ENCODE results near the gene METTL25B.

The METTL25B gene

DNA sequence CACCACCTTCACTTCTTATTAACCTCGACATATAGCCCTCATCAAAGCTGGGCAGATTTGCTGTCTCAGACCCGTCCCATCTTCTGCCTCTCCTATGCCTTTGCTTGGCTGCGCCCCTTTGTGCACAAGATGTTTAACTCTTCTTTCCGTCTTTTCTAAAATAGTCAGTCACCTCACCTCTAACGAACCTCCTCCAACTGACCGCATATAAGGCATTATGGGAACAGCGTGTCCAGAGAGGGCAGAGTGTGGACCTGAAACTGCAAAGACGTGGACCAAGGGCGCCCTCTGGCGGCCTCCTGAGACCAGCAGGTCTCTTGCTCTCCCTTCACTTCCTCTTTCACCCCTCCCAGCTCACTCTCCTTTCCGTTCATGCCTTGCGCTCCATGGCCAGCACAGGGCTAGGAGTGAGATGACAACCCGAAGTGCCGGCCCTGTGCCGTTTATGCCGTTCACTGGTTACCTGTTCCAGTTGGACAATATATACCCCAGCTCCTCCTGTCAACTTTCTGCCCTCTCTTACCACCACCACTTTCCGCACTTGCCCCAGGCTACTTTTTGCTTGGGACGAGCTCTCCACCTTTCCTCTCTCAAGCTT lies 2.5 kb upstream of the METTL25B start:
- DNase-seq (ENCODE audit: low spot score): peak; percentile 84
- FAIRE-seq: no peak

DNA sequence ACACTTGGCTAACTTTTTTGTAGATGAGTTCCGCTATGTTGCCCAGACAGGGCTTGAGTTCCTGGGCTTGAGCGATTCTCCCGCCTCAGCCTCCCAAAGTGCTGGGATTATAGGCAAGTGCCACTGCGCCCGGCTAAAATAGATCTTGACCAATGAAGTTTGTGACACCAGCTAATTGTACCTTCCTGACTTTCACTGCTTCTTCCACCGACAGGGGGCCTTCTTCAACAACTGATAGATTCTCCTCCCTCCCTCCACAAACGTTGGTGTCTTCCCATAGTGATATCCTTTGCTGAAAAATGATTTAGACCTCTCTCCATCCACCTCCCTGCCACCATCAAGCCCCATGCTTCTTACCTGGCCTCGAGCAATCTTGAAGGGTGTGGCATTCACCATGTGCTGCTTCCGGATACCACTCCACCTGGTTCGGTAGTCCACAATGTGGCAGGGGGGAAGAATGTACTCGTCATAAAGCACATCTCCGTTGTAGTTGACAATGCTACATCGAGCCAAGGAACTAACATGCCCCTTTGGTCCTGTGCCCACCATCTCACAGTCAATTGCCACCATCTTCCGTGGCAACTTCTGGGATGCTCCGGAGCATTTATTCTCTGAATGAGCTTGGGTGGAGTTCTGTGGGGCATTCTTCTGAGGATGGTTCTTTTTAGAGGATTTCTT lies 1.6 kb upstream of the METTL25B start:
- no peak for DNase-seq (ENCODE audit: low spot score)
- FAIRE-seq: no peak

DNA sequence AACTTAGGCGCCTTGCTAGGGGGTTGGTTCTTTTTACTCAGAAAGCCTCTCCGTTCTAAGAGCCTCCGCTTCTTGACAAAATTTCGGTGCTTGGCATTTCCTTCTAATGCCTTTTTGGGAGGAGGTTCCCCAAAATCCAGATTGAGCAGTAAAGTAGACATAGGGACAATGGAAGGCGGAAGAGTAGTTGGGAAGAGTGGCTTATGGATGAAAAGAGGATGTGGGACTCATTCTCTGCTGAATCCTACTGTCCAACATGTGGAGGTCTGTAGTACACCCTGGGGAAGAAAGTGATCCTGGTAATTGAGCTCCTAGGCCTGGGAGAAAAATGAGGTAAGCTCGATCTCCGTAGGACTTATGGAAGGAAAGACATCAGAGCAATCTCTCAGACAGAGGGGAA lies 777 bp upstream of the METTL25B start:
- FAIRE-seq: no peak
- no peak for DNase-seq (ENCODE audit: low spot score)

DNA sequence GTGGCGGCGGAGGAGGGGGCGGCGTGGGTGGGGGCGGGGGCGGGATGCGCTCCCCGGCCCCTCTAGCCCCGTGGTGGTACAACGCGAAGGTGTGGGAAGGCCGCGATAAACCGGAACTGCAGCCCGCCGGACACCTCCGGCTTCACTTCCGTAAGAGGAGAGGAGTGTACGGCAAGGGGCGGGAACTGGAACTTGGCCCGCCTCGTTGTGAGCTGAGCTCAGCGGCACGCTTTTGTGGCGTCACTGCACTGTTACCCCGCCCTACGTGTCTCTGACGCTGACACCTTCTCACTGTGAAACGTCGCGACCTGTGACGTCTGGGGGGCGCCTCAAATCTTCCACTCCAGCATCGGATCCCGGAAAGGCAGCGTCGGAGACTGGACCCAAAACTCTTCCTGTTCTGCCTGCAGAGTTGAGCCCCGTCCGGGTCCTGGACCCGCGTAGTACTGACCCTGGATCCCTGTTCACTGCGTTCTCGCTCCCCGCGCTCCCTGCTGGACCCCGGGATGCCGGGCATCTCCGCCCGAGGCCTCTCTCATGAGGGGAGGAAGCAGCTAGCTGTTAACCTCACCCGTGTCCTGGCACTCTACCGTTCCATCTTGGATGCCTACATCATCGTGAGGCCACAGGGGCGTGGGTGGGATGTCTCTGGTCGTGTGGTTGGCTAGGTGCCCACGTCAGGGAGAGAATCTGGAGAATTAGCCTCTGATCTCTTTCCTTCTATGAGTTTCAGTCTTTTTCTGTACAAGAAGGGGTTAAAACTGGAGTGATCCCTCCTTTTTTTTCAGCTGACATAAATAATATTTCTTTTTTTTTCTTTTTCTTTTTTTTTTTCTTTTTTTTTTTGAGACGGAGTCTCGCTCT lies 562 bp downstream of the METTL25B start, which contains the start of gene ISG20L2:
ISG20L2 (minus strand) TSS at position 168 of the 864 bp plus-strand sequence. CDS start 1,114 bp downstream, outside the sequence.
- peak; percentile 13 for FAIRE-seq

DNA sequence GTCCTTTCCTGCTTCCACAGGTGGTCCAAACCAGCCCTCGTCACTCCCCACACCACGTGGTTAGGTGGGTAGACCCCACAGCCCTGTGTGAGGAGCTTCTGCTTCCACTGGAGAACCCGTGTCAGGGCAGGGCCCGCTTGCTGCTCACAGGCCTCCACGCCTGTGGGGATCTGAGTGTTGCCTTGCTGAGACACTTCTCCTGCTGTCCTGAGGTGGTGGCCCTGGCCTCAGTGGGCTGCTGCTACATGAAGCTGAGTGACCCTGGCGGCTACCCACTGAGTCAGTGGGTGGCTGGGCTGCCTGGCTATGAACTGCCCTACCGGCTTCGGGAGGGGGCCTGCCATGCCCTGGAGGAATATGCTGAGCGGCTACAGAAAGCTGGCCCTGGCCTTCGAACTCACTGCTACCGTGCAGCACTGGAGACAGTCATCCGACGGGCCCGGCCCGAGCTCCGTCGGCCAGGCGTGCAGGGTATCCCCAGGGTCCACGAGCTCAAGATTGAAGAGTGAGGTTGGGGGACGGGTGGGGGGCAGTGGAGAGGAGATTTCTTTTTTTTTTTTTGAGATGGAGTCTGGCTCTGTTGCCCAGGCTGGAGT lies 5.8 kb downstream of the METTL25B start:
- DNase-seq (ENCODE audit: low spot score) (no peak), FAIRE-seq (no peak)

More for the DNA sequence above, 562 bp downstream of the METTL25B start, which contains the start of gene ISG20L2:
- peak; percentile 94 for DNase-seq (ENCODE audit: low spot score)

DNA sequence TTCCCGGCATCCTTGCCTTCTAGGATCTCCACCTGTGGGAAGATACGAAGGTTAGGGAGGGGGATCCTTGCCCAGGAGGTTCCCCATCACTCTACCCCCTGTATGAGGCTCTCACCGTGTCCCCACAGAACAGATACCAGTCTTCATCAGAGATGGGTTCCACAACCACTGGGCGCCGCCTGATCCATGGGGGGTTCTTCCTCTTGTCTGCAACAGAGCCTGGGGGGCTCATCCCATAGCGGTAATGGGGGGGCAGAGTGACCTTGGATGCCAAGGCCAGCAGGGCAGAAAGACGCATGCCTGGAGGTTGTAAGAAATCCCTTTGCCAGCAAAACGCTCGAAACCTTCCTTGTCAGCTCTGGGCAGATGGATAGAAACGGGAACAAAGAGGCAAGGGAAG lies 10.1 kb downstream of the METTL25B start:
- DNase-seq (ENCODE audit: low spot score) (no peak), FAIRE-seq (no peak)

DNA sequence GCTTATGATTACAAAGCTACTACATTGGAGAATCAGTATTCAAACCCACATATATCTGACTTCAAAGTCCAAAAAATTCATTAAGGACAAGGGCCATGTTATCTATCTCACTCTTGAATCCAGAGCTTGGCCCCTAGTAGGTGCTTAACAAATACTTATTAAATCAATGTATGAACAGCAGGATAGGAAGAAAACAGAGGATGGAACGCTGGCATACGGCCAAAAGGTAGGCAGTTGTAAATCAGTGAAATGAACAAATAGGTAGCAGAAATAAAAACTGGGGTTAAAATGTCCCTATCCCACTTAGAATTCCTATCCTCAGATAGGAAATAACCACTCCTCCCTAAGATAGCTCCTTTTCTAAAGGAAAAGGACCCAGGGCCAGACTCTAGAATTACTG lies 10.6 kb downstream of the METTL25B start:
- DNase-seq (ENCODE audit: low spot score) (no peak), FAIRE-seq (no peak)

DNA sequence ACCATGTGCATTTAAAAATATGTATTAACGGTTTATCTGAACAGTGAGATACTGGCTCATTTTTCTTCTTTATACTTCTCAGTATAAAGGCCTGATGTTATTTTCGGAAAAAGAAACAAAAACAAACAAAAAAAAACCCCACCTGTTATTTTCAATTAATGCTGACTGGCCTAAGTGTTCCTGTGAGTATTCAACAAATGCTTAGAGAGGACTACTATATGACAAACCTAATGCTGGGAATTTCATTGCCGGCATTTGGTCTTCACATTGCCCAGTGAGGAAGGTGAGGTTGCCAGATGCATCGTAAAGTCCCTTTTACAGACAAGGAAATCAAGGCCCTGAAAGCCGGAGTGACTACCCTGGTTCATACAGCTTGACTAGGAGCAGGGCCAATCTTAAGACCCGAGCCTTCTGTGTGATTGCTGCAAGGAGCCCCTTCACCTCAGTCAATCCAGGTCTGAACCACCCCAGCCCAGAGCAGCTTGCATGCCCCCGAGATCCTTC lies 12.0 kb downstream of the METTL25B start:
- no peak for FAIRE-seq
- DNase-seq (ENCODE audit: low spot score): no peak

DNA sequence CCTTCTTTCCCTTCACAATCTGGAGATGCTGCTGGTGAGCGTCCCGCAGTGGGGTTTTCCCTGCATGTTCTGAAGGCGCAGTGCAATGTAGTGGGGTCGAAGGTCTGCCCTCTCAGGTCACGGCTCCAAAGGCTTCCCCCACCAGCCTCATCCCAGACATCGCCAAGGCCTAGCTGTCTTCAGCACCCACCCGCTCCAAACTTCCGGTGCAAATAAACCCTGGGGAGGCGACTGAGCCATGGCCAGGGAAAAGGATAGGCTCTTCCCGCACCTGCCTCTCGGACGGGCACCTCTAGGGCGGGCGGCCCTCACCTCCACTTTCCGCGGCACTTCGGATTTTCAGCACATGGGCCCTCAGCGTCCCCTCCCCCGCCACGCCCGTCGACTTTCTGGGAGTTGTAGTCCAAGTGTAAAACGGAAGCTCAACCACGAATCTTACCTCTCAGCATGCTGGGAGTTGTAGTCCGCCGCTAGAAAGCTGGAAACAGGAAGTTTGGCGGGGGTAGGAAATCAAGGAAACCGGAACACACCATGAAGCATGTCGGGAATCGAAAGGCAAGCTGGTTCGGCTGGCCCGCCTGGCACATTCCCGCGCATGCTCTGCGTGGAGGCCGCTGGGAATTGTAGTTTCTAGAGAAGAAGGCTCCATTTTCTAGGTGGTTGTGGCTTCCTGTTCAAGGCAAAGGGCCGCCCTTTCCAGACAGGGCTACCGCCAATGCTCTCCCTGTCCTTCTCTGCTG lies 12.6 kb downstream of the METTL25B start, which contains the start of gene MRPL24:
MRPL24 (minus strand) TSS at position 348 of the 740 bp plus-strand sequence. CDS start 2,384 bp downstream, outside the sequence.
- DNase-seq (ENCODE audit: low spot score): peak; percentile 95
- FAIRE-seq: no peak

DNA sequence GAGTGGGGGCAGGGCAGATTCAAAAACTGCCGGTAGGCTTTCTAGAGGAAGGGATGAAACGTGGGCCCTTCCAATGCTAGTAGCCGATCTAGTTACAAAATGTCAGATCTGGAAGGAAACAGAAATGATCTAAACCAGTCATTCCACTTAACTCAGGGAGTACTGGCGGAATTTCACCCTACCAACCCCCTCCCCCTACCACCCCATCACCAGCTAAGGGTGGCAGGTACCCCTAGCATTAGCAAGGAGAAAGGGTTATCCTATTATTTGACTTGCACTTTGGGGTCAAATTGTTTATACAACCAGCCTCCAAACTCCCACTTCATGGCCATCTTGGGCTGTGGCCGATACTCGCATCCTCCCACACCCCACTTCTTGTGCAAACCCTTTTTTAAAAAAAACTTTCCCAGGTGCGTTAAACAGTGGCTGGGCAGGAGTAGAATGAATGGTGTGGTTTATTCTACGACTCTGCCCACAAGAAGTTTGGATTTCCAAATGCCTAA lies 13.3 kb downstream of the METTL25B start:
- FAIRE-seq (no peak), DNase-seq (ENCODE audit: low spot score) (no peak)

DNA sequence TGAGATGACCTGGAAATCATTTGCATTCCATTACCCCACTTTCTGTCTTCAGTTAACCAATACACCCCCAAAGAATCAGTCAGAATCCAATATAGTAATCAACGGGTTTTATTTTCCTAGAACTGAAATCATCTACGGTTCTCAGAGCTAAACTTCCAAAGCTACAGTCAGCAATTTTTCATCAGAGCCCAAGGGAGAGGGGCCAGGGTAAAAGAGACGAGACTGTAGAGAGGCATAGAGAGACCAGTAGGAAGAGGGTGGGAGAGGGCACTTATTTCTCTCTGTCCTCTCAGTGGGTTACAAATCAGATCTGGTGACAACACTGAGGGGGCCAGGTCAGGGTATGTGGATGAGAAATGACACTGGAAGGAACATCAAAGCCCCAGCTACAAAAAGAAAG lies 13.7 kb downstream of the METTL25B start:
- FAIRE-seq (no peak), DNase-seq (ENCODE audit: low spot score) (no peak)

DNA sequence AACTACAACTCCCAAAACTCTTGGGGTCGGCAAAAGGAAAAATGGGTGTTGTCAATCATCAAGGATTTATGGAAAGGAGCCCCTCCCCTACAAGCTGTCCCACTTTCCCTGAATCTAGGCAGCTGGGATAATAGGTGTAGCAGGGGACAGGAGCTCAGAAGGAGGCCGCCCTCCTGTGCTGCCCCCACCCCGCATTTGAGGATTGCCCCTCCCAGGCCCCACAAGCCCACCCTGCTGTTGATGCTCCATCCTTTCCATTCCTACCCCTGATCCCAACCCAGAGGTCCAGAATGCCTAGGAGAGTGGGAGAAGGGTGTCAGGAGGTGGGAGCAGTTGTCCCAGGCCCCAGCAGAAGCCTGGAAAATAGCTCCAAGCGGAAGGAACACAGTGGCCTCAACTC lies 14.5 kb downstream of the METTL25B start:
- no peak for DNase-seq (ENCODE audit: low spot score)
- no peak for FAIRE-seq

DNA sequence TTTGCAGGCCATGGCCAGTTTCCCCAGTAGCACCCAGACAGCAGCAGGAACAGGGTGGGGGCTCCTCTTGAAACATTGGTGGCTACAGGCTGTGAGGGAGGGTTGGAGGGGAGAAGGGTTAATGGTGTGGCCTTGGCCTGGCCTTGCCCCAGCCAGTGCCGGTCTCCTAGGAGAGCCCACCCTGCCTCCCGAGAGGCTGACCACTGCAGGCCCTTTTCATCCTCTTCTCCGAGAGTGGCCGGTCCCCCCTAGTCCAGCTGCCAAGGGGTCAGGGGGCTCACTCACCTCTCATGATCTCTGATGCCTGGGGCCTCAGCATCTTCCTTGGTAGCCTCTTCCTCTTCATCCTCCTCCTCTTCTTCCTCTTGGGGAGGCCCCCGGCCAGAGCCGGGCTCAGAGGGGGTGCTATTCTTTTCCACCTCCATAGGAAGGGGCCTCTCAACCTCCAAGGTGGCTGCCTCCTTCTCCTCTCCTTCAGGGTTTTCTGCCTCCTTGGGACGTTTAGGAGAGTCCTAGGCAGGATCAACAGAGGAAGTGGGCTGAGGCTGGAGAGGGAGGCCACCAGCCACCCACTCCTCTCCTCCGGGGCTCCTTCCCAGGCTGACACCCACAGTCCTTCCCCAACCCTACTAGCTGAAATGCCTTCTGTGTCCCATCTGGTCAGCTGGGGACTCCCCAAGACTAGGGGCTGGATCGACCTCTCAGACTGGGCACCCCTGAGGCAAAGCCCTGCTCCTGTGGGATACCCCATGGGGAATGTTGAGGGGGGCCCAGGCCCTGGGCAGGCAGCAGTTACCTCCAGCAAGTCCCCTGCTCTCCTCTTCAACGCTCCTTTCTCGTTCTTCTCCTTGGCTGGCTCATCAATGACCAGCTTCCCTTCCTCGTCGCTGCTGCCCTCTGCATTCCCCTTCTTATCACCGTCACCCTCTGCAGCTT lies 15.4 kb downstream of the METTL25B start:
- DNase-seq (ENCODE audit: low spot score) (no peak), FAIRE-seq (no peak)

DNA sequence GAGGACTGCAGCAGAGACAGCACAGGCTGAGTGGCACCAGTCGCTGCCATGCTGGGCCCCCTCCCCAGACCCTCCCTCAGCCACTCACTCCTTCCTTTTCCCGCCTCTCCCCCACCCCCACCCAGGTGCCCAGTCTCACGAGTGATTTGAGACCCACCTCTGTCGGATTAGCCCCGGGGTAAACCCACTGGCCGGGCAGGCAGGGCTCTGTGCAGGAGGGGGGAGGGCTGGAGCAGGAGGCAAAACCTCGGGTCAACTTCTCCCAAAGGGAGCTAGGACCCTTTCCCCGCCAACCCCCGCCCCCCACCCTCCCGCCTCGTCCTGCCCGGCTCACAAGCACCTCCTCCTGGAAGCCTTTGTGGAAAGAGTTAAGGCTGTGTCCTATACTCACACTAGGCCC lies 16.1 kb downstream of the METTL25B start:
- DNase-seq (ENCODE audit: low spot score) (no peak), FAIRE-seq (no peak)

DNA sequence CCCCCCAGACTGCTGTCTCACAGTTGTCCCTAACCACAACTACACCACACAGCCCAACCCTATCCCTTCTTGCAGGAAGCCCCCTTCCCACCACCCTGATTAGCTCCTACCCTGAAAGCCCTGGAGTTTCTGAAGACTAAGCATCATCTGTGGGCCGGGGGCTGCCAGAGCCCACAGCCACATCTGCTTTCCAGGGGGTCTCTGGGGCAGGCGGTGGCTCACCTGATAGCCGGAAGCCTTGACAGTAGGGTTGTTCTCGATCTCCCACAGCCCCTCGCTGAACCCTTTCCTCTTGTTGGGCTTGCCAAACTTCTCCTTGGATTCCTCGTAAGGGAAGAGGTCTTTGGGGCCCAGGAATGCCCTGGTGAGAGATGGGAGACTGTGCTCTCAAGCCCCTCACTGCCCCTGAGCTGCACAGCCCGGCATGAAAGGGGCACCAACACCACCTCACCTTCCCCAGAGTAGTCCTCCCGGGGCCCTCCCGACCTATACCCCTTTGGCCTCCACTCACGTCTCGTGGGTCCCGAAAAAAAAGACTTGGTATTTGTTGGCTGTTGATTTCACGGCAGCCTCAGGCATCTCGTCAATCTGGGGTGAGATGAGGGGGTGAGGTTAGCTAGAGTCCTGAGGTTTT lies 16.6 kb downstream of the METTL25B start:
- no peak for DNase-seq (ENCODE audit: low spot score)
- FAIRE-seq: no peak

DNA sequence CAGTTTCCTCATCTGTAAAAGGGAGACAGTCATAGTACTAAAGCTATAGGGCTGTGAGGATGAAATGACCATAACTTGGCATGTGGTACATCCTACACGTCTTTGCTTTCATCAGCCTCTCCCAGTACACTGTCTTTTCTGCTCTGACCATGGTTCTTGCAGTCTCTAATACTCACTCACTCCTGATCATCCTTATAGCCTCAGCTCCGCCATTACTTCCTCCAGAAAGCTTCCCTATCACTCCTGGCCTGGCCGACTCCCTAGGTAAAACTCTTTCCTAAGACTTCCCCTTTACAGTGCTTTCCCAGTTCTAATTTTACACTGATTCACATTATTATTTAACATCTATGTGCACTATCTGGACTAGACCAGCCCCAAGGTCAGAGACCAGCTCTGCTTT lies 17.6 kb downstream of the METTL25B start:
- FAIRE-seq (no peak), DNase-seq (ENCODE audit: low spot score) (no peak)

DNA sequence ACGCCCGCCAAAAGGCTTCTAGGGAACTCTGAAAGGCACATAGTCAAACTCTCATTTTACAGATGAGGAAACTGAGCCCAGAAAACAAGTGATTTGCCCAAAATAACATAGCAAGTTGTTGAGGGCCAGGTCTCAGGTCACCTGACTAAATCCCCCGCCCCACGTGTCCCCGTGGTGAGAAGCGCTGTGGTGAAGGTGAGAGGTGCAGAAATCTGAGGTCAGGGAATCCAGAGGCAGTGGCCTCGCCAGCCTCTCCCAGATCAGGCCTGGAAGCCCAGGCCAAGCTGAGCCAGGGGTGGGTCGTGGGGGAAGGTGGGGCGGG lies 18.1 kb downstream of the METTL25B start:
- FAIRE-seq (no peak), DNase-seq (ENCODE audit: low spot score) (no peak)

DNA sequence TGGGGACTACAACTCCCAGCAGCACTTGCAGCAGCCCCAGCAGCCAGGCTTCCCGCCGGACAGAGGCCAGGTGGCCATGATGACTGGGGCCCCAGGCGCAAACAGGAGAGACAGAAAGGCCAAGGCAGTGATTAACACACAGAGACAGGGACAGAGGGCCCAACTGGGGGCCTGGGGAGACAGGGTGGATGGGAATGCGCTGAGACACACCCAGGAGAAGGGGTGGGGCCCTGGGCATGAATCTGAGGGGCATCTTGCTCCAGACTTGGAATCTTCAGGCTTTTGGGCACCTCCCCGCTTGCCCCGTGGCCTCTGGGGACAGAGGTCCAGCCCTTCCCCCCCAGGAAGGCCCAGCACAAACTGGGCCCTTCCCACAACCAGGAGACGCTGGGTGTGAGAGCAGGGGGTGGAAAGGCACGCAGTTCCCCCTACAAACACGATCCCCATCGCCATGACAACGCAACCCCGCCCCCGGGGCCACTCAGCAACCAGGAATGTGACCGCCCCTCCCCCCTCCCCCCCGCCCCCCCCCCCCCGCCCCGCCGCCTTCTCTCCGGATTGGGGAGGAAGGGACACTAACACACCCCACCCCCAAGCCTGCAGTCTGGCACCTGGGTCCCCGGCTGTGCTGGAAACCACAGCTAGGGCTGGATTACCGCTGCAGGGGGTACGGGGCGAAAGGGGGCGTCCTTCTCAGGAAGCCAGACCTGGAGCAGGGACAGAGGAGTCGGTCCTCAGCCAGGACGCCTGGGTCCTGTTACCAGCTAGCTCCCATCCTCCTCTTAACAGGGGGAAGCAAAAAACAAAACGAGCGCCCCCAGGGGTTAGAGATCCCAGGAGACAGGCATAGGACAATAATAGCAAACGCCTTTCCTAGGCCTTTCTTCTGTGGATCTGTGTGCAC lies 18.7 kb downstream of the METTL25B start:
- peak; percentile 89 for DNase-seq (ENCODE audit: low spot score)
- no peak for FAIRE-seq
